H9 (cell line): ENCODE measurements around the gene LSM7. TPM values are rescaled to one million over a fixed set of nuclear protein-coding genes. Genes with fewer than 3 reads are reported as not detected.

Source experiments
- DNase-seq: peaks from one replicate; pipeline ENCODE4 v3.0.0-alpha.2; 2017
- H2AFZ ChIP-seq: one replicate; pipeline ENCODE4 v1.6.1; 2013; ENCODE audit warnings: mild to moderate bottlenecking, low read length, control low read depth, moderate library complexity
- H2AK5ac ChIP-seq: 2 replicates; pipeline ENCODE4 v1.6.1; 2013; ENCODE audit warnings: low read length, control low read depth, mixed read lengths; ENCODE audit not compliant: insufficient read length
- H2BK120ac ChIP-seq: one replicate; pipeline ENCODE4 v1.6.1; 2013; ENCODE audit warnings: low read depth, mild to moderate bottlenecking, low read length, control low read depth, inconsistent platforms; ENCODE audit not compliant: poor library complexity, severe bottlenecking
- H2BK12ac ChIP-seq: 2 replicates; pipeline ENCODE4 v1.6.1; 2013; ENCODE audit warnings: low read length, control low read depth, mixed read lengths, low read depth; ENCODE audit not compliant: insufficient read length
- H2BK15ac ChIP-seq: 2 replicates; pipeline ENCODE4 v1.6.1; 2013; ENCODE audit warnings: low read depth, low read length, control low read depth
- H2BK20ac ChIP-seq: one replicate; pipeline ENCODE4 v1.6.1; 2013; ENCODE audit warnings: low read depth, mild to moderate bottlenecking, low read length, control low read depth, inconsistent platforms; ENCODE audit not compliant: poor library complexity, severe bottlenecking
- H2BK5ac ChIP-seq: 2 replicates; pipeline ENCODE4 v1.6.1; 2013; ENCODE audit warnings: low read length, control low read depth, mixed read lengths; ENCODE audit not compliant: insufficient read length
- H3K14ac ChIP-seq: 2 replicates; pipeline ENCODE4 v1.6.1; 2013; ENCODE audit warnings: low read length, control low read depth; ENCODE audit not compliant: insufficient read depth
- H3K18ac ChIP-seq: 2 replicates; pipeline ENCODE4 v1.6.1; 2013; ENCODE audit warnings: low read depth, mild to moderate bottlenecking, mixed read lengths, low read length, control low read depth; ENCODE audit not compliant: insufficient read length
- H3K23ac ChIP-seq: 2 replicates; pipeline ENCODE4 v1.6.1; 2013; ENCODE audit warnings: low read length, control low read depth, mixed read lengths, low read depth; ENCODE audit not compliant: insufficient read length
- H3K23me2 ChIP-seq: 2 replicates; pipeline ENCODE4 v1.6.1; 2013; ENCODE audit warnings: low read depth, mild to moderate bottlenecking, mixed read lengths, low read length, control low read depth; ENCODE audit not compliant: insufficient read length, poor library complexity, severe bottlenecking
- H3K27ac ChIP-seq: 2 replicates; pipeline ENCODE4 v1.5.1; 2013; ENCODE audit warnings: low read length, control low read depth, mixed read lengths, low read depth; ENCODE audit not compliant: insufficient read length
- H3K27me3 ChIP-seq: 2 replicates; pipeline ENCODE4 v1.6.1; 2013; ENCODE audit warnings: low read length, control low read depth, inconsistent platforms; ENCODE audit not compliant: insufficient read depth
- H3K4ac ChIP-seq: 2 replicates; pipeline ENCODE4 v1.6.1; 2013; ENCODE audit warnings: low read depth, mild to moderate bottlenecking, control low read depth, inconsistent platforms, low read length, moderate library complexity
- H3K4me1 ChIP-seq: 2 replicates; pipeline ENCODE4 v1.6.1; 2013; ENCODE audit warnings: low read length, control low read depth, inconsistent platforms; ENCODE audit not compliant: insufficient read depth
- H3K4me2 ChIP-seq: 2 replicates; pipeline ENCODE4 v1.6.1; 2013; ENCODE audit warnings: low read length, control low read depth, mixed read lengths; ENCODE audit not compliant: insufficient read length, insufficient read depth
- H3K56ac ChIP-seq: 2 replicates; pipeline ENCODE4 v1.6.1; 2013; ENCODE audit warnings: low read depth, mild to moderate bottlenecking, mixed read lengths, low read length, control low read depth; ENCODE audit not compliant: insufficient read length
- H3K79me1 ChIP-seq: 2 replicates; pipeline ENCODE4 v1.6.1; 2013; ENCODE audit warnings: low read depth, mild to moderate bottlenecking, moderate library complexity, low read length, control low read depth, inconsistent platforms; ENCODE audit not compliant: insufficient read depth, poor library complexity, severe bottlenecking
- H3K79me2 ChIP-seq: 2 replicates; pipeline ENCODE4 v1.6.1; 2013; ENCODE audit warnings: low read length, control low read depth, inconsistent platforms; ENCODE audit not compliant: insufficient read depth
- H3K9ac ChIP-seq: 2 replicates; pipeline ENCODE4 v1.6.1; 2013; ENCODE audit warnings: low read length, control low read depth, mixed read lengths; ENCODE audit not compliant: insufficient read length; ENCODE audit errors: extremely low read depth
- H3K9me3 ChIP-seq: one replicate; pipeline ENCODE4 v1.6.1; 2013; ENCODE audit warnings: low read depth, low read length, inconsistent platforms; ENCODE audit not compliant: control insufficient read depth
- H3T11ph ChIP-seq: one replicate; pipeline ENCODE4 v1.6.1; 2013; ENCODE audit warnings: mild to moderate bottlenecking, low read length, control low read depth, inconsistent platforms
- H4K20me1 ChIP-seq: one replicate; pipeline ENCODE4 v1.6.1; 2013; ENCODE audit not compliant: control insufficient read depth, insufficient read length, insufficient read depth
- H4K5ac ChIP-seq: 2 replicates; pipeline ENCODE4 v1.6.1; 2013; ENCODE audit warnings: low read depth, mild to moderate bottlenecking, mixed read lengths, low read length, control low read depth; ENCODE audit not compliant: insufficient read length
- H4K8ac ChIP-seq: replicated peaks from 2 replicates; pipeline ENCODE4 v1.6.1; 2013; ENCODE audit warnings: low read length, control low read depth, mixed read lengths, low read depth; ENCODE audit not compliant: insufficient read length
- H4K91ac ChIP-seq: 2 replicates; pipeline ENCODE4 v1.6.1; 2013; ENCODE audit warnings: low read depth, mild to moderate bottlenecking, moderate library complexity, mixed read lengths, low read length, control low read depth; ENCODE audit not compliant: insufficient read length
- H3K27ac Mint-ChIP-seq, 3 experiments: 2 replicates in 2 of 3; 3 replicates in 1 of 3; pipeline ENCODE4 v1.8.0; 2020 to 2021; ENCODE audit warnings: mixed read lengths in 3 of 3, mild to moderate bottlenecking in 1 of 3, moderate library complexity in 1 of 3
- H3K27me3 Mint-ChIP-seq: 2 replicates; pipeline ENCODE4 v1.8.0; 2021; ENCODE audit warnings: low read depth, mild to moderate bottlenecking, moderate library complexity, mixed read lengths
- H3K36me3 Mint-ChIP-seq, 3 experiments: 2 replicates in 2 of 3; 3 replicates in 1 of 3; pipeline ENCODE4 v1.8.0; 2020 to 2021; ENCODE audit warnings: low read depth in 3 of 3, mixed read lengths in 3 of 3; ENCODE audit not compliant: insufficient read depth in 1 of 3
- H3K4me1 Mint-ChIP-seq, 2 experiments: 2 replicates each; pipeline ENCODE4 v1.8.0; 2020; ENCODE audit warnings: mixed read lengths in 2 of 2
- H3K4me3 Mint-ChIP-seq, 2 experiments: 2 replicates in 1 of 2; 3 replicates in 1 of 2; pipeline ENCODE4 v1.8.0; 2020 to 2021; ENCODE audit warnings: mild to moderate bottlenecking in 2 of 2, mixed read lengths in 2 of 2, moderate library complexity in 1 of 2
- H3K9me3 Mint-ChIP-seq, 2 experiments: 2 replicates in 1 of 2; 3 replicates in 1 of 2; pipeline ENCODE4 v1.8.0; 2020; ENCODE audit warnings: mild to moderate bottlenecking in 2 of 2, mixed read lengths in 2 of 2, moderate library complexity in 1 of 2
- CTCF ChIP-seq: fragments of 200-600 bp; sonication (generic); conservative IDR thresholded peaks from 3 replicates; pipeline ENCODE4 v1.8.0; 2021; ENCODE audit warnings: antibody characterized with exemption, mild to moderate bottlenecking
- WGBS: extraction: QIAGEN DNeasy Blood & Tissue Kit; methylation state at CpG from one replicate; pipeline ENCODE4 v1.1.7; 2013; ENCODE audit warnings: missing lambda C conversion rate, low lambda C conversion rate, mixed read lengths; ENCODE audit not compliant: insufficient read length; ENCODE audit errors: extremely low coverage; 5-methylcytosine and 5-hydroxymethylcytosine counted together
- total RNA-seq: library from RNA; stranded (reverse); gene quantifications from 2 replicates; pipeline ENCODE4 v1.2.1, GENCODE V29; 2021

LSM7 gene
- total RNA-seq, 1 experiment from 2014 or later, result 187 TPM

DNA sequence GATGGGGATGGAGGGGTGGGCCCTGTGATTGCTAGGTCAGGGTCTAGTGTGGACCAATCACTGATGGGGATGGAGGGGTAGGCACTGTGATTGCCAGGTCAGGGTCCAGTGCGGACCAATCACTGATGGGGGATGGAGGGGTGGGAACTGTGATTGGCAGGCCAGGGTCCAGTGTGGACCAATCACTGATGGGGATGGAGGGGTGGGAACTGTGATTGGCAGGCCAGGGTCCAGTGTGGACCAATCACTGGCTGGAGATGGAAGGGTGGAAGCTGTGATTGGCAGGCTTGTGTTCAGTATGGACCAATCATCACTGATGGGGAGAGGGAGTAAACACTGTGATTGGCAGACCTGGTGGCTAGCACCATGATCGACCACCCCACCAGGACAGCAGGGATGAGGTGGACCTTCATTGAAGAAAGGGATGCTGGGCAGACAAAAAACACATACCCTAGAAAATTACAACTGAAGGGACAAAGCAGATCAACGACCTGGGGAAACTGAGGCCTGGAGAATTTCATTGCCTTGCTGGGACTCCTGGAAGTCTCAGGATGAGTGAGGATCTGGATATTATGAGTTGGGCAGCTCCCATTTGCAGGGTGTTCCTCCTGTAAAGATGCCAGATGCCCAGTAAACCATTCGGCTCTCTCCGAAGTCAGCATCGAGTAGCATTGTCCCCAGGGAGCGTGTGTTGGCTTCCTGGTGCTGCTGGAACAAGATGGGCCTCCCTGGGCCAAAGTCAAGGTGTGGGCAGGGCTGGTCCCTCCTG is 47.2 kb upstream of the LSM7 start:
- Histone ChIP-seq H4K5ac (no peak overlapping the region), H3K79me2 (no peaks in the 10 kb centered on the region), H3K56ac (no peak overlapping the region), H4K20me1 (no peaks in the 10 kb centered on the region), H2BK20ac (no peak overlapping the region), H3K9me3 (no peaks in the 10 kb centered on the region), H3K23ac (no peak overlapping the region), H3K18ac (no peak overlapping the region), H4K91ac (no peak overlapping the region), H3K4ac (no peak overlapping the region), H2BK12ac (no peak overlapping the region), H2BK120ac (no peak overlapping the region), H4K8ac (no peak overlapping the region), H2AK5ac (no peak overlapping the region), H3K9ac (no peak overlapping the region), H2AFZ (no peak overlapping the region), H3K79me1 (no peaks in the 10 kb centered on the region), H3K27ac (no peak overlapping the region), H3K4me1 (no peaks in the 10 kb centered on the region), H3K4me2 (no peak overlapping the region), H2BK15ac (no peak overlapping the region), H3K14ac (no peak overlapping the region), H2BK5ac (no peak overlapping the region), H3K23me2 (no peaks in the 10 kb centered on the region), H3K27me3 (no peaks in the 10 kb centered on the region), H3T11ph (no peak overlapping the region)
- TF ChIP-seq CTCF, result no peak
- H3K27me3 Mint-ChIP-seq, result peaks cover 34% of the 10 kb centered on the region
- H3K4me3 Mint-ChIP-seq, result no peak overlapping the region
- H3K36me3 Mint-ChIP-seq, result peaks cover 0 to 9% (median 4%) of the 10 kb centered on the region in 3 experiments; a peak in 3 of 7 replicates
- DNase-seq, result no peak
- H3K27ac Mint-ChIP-seq, result no peak overlapping the region
- peaks cover 4% of the 10 kb centered on the region in 2 experiments; a peak in 1 of 4 replicates for H3K4me1 Mint-ChIP-seq
- WGBS, result no CpG with 5 or more reads among the region's 7 CpGs
- H3K9me3 Mint-ChIP-seq, result peaks cover 15 to 19% of the 10 kb centered on the region in 2 experiments
